SK-N-SH treated with all-trans-retinoic acid at 6 μM for 48 hours (cell line): ENCODE measurements around the gene NBAS.

Experiments
- ATAC-seq: fragments of 200-7000 bp; cut with Tn5 transposase; 3 replicates; pipeline ENCODE4 v1.9.1; 2020; ENCODE audit warnings: mild to moderate bottlenecking, moderate library complexity
- ARNTL ChIP-seq: fragments of 450-650 bp; formaldehyde crosslinking; IDR thresholded peaks from 2 replicates; pipeline ENCODE4 v1.5.0; 2020; ENCODE audit warnings: low read depth, mild to moderate bottlenecking, moderate library complexity, borderline replicate concordance
- CSDC2 ChIP-seq: fragments of 250-450 bp; sonication (Bioruptor Pico); IDR thresholded peaks from 2 replicates; pipeline ENCODE4 v1.5.0; 2020; ENCODE audit warnings: mild to moderate bottlenecking, moderate library complexity
- ESRRG ChIP-seq: fragments of 250-450 bp; sonication (Bioruptor Pico); IDR thresholded peaks from 2 replicates; pipeline ENCODE4 v1.6.1; 2021; ENCODE audit warnings: mild to moderate bottlenecking
- GLIS3 ChIP-seq: fragments of 250-450 bp; sonication (Bioruptor Pico); IDR thresholded peaks from 2 replicates; pipeline ENCODE4 v1.5.0; 2020; ENCODE audit warnings: mild to moderate bottlenecking, moderate library complexity
- ISL1 ChIP-seq: fragments of 250-450 bp; sonication (Bioruptor Pico); IDR thresholded peaks from 2 replicates; pipeline ENCODE4 v2.1.2; 2022; ENCODE audit warnings: mild to moderate bottlenecking, moderate library complexity
- OSR1 ChIP-seq: fragments of 250-450 bp; sonication (Bioruptor Pico); IDR thresholded peaks from 2 replicates; pipeline ENCODE4 v1.8.0; 2022; ENCODE audit warnings: moderate library complexity, mild to moderate bottlenecking, inconsistent platforms
- PPARA ChIP-seq: fragments of 250-450 bp; sonication (Bioruptor Pico); IDR thresholded peaks from 2 replicates; pipeline ENCODE4 v1.5.0; 2020; ENCODE audit warnings: mild to moderate bottlenecking, borderline replicate concordance
- RARB ChIP-seq: fragments of 250-450 bp; sonication (Bioruptor Pico); IDR thresholded peaks from 2 replicates; pipeline ENCODE4 v1.8.0; 2021; ENCODE audit warnings: mild to moderate bottlenecking, moderate library complexity
- SNAI2 ChIP-seq: fragments of 250-450 bp; sonication (Bioruptor Pico); IDR thresholded peaks from 2 replicates; pipeline ENCODE4 v1.5.0; 2020; ENCODE audit warnings: mild to moderate bottlenecking, moderate library complexity
- TCF4 ChIP-seq: fragments of 250-450 bp; sonication (Bioruptor Pico); IDR thresholded peaks from 2 replicates; pipeline ENCODE4 v1.8.0; 2021; ENCODE audit warnings: mild to moderate bottlenecking, moderate library complexity, borderline replicate concordance
- TOX ChIP-seq: fragments of 250-450 bp; sonication (Bioruptor Pico); IDR thresholded peaks from 2 replicates; pipeline ENCODE4 v1.8.0; 2021; ENCODE audit warnings: mild to moderate bottlenecking, moderate library complexity, borderline replicate concordance
- ZC3H10 ChIP-seq: fragments of 250-450 bp; sonication (Bioruptor Pico); IDR thresholded peaks from 2 replicates; pipeline ENCODE4 v1.5.1; 2021; ENCODE audit warnings: mild to moderate bottlenecking, moderate library complexity
- ZFP3 ChIP-seq: fragments of 250-450 bp; sonication (Bioruptor Pico); IDR thresholded peaks from 2 replicates; pipeline ENCODE4 v1.5.0; 2020; ENCODE audit warnings: mild to moderate bottlenecking, moderate library complexity
- ZFP30 ChIP-seq: fragments of 450-650 bp; formaldehyde crosslinking; IDR thresholded peaks from 2 replicates; pipeline ENCODE4 v1.5.0; 2022; ENCODE audit warnings: mild to moderate bottlenecking, moderate library complexity
- ZNF565 ChIP-seq: fragments of 450-650 bp; formaldehyde crosslinking; conservative IDR thresholded peaks from 2 replicates; pipeline ENCODE4 v1.5.0; 2020; ENCODE audit warnings: low read depth, mild to moderate bottlenecking, moderate library complexity
- ZNF70 ChIP-seq: fragments of 450-650 bp; formaldehyde crosslinking; IDR thresholded peaks from 2 replicates; pipeline ENCODE4 v1.5.0; 2020; ENCODE audit warnings: mild to moderate bottlenecking, moderate library complexity
- TF ChIP-seq, protein P1 (sequence below): fragments of 250-450 bp; sonication (Bioruptor Pico); IDR thresholded peaks from 2 replicates; pipeline ENCODE4 v1.5.0; 2020; ENCODE audit warnings: mild to moderate bottlenecking, moderate library complexity
- TF ChIP-seq, protein P2 (sequence below): fragments of 250-450 bp; sonication (Bioruptor Pico); IDR thresholded peaks from 2 replicates; pipeline ENCODE4 v1.5.1; 2021; ENCODE audit warnings: mild to moderate bottlenecking, moderate library complexity
- TF ChIP-seq, protein P3 (sequence below): fragments of 250-450 bp; sonication (Bioruptor Pico); IDR thresholded peaks from 2 replicates; pipeline ENCODE4 v1.5.1; 2020; ENCODE audit warnings: low read depth, mild to moderate bottlenecking, moderate library complexity
- TF ChIP-seq, protein P4 (sequence below): fragments of 250-450 bp; sonication (Bioruptor Pico); IDR thresholded peaks from 2 replicates; pipeline ENCODE4 v1.8.0; 2021; ENCODE audit warnings: low read depth, mild to moderate bottlenecking, moderate library complexity, borderline replicate concordance

The NBAS gene

DNA sequence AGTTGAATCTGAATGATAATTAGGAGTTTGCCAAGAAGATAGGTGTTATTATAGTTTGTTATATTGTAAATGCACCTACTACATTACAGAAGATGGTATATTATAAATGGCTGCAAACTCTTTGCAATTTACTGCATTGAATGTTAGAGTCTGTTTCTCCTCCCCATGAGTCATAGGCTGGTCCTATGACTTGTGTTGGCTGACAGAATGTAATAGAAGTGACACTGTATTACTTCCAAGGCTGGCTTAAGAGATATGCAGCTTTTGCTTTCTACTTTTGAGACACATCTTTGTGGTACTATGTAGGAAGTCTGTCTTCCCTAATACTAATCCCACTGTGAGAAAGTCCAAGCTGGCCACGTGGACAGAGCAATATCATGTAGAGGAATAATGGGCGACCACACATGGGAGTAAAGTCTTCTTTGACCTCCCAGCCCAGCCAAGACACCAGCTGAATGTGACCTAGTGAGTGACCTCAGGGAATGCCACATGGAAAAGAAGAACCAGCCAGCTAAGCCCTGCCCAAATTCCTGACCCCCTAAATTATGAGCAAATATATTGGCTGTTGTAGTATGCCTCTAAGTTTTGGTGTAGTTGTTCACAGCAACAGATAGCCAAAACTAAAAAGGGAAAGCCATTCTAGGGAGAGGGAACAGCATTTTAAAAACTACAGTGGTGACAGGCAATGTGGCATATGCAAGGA is 23.8 kb upstream of the NBAS start (continued):
- TF ChIP-seq, protein P1, sequence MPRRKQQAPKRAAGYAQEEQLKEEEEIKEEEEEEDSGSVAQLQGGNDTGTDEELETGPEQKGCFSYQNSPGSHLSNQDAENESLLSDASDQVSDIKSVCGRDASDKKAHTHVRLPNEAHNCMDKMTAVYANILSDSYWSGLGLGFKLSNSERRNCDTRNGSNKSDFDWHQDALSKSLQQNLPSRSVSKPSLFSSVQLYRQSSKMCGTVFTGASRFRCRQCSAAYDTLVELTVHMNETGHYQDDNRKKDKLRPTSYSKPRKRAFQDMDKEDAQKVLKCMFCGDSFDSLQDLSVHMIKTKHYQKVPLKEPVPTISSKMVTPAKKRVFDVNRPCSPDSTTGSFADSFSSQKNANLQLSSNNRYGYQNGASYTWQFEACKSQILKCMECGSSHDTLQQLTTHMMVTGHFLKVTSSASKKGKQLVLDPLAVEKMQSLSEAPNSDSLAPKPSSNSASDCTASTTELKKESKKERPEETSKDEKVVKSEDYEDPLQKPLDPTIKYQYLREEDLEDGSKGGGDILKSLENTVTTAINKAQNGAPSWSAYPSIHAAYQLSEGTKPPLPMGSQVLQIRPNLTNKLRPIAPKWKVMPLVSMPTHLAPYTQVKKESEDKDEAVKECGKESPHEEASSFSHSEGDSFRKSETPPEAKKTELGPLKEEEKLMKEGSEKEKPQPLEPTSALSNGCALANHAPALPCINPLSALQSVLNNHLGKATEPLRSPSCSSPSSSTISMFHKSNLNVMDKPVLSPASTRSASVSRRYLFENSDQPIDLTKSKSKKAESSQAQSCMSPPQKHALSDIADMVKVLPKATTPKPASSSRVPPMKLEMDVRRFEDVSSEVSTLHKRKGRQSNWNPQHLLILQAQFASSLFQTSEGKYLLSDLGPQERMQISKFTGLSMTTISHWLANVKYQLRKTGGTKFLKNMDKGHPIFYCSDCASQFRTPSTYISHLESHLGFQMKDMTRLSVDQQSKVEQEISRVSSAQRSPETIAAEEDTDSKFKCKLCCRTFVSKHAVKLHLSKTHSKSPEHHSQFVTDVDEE (CRISPR knock-in tag), result no peak
- no peak for TF ChIP-seq RARB
- TF ChIP-seq, protein P2, sequence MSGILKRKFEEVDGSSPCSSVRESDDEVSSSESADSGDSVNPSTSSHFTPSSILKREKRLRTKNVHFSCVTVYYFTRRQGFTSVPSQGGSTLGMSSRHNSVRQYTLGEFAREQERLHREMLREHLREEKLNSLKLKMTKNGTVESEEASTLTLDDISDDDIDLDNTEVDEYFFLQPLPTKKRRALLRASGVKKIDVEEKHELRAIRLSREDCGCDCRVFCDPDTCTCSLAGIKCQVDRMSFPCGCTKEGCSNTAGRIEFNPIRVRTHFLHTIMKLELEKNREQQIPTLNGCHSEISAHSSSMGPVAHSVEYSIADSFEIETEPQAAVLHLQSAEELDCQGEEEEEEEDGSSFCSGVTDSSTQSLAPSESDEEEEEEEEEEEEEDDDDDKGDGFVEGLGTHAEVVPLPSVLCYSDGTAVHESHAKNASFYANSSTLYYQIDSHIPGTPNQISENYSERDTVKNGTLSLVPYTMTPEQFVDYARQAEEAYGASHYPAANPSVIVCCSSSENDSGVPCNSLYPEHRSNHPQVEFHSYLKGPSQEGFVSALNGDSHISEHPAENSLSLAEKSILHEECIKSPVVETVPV (CRISPR knock-in tag), result no peak

DNA sequence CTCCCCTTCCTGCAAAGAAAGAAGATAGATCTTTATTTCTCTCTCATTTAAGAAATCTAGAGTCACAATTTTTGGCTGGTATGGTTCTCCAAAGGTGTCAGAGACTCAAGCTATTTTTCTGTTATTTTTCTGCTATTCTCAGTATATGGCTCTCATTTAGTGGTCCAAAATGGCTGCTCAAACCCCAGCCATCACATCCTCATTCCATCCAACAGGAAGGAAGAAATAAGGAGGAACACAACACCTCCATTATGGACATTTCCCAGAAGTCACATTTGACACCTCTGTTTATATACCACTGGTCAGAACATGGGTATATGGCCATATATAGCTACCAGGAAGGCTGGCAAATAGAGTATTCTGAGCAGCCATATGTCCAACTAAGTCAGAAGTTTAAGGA is 23.2 kb upstream of the NBAS start:
- no peak for ATAC-seq
- TF ChIP-seq ZNF565 (CRISPR knock-in tag) (no peak), TCF4 (CRISPR knock-in tag) (no peak), ISL1 (no peak), ZC3H10 (CRISPR knock-in tag) (no peak), ARNTL (CRISPR knock-in tag) (no peak), CSDC2 (no peak), OSR1 (CRISPR knock-in tag) (no peak), GLIS3 (no peak), ZFP30 (CRISPR knock-in tag) (no peak), ZNF70 (CRISPR knock-in tag) (no peak), ZFP3 (no peak), PPARA (no peak), ESRRG (no peak), TOX (no peak), SNAI2 (CRISPR knock-in tag) (no peak)
- TF ChIP-seq, protein P3, sequence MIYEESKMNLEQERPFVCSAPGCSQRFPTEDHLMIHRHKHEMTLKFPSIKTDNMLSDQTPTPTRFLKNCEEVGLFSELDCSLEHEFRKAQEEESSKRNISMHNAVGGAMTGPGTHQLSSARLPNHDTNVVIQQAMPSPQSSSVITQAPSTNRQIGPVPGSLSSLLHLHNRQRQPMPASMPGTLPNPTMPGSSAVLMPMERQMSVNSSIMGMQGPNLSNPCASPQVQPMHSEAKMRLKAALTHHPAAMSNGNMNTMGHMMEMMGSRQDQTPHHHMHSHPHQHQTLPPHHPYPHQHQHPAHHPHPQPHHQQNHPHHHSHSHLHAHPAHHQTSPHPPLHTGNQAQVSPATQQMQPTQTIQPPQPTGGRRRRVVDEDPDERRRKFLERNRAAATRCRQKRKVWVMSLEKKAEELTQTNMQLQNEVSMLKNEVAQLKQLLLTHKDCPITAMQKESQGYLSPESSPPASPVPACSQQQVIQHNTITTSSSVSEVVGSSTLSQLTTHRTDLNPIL (CRISPR knock-in tag), result no peak
- TF ChIP-seq, protein P1 (CRISPR knock-in tag), result no peak
- TF ChIP-seq, protein P4, sequence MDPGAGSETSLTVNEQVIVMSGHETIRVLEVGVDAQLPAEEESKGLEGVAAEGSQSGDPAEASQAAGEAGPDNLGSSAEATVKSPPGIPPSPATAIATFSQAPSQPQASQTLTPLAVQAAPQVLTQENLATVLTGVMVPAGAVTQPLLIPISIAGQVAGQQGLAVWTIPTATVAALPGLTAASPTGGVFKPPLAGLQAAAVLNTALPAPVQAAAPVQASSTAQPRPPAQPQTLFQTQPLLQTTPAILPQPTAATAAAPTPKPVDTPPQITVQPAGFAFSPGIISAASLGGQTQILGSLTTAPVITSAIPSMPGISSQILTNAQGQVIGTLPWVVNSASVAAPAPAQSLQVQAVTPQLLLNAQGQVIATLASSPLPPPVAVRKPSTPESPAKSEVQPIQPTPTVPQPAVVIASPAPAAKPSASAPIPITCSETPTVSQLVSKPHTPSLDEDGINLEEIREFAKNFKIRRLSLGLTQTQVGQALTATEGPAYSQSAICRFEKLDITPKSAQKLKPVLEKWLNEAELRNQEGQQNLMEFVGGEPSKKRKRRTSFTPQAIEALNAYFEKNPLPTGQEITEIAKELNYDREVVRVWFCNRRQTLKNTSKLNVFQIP, result no peak
- TF ChIP-seq, protein P2 (CRISPR knock-in tag), result no peak
